MM.1S (cell line): ENCODE measurements around the gene TEX19.

ENCODE experiments used
- DNase-seq: peaks from one replicate; pipeline ENCODE4 v3.0.0-alpha.2; 2015
- H2AFZ ChIP-seq: fragments of 300-600 bp; sonication (generic); 2 replicates; pipeline ENCODE4 v1.6.0; 2016; ENCODE audit warnings: antibody characterized with exemption, low read length
- H3F3A ChIP-seq: fragments of 300-600 bp; sonication (generic); 2 replicates; pipeline ENCODE4 v1.6.1; 2016; ENCODE audit warnings: mild to moderate bottlenecking, antibody characterized with exemption, low read length, moderate library complexity, mixed read lengths; ENCODE audit not compliant: insufficient read depth
- H3K27ac ChIP-seq: fragments of 300-600 bp; sonication (generic); 2 replicates; pipeline ENCODE4 v1.5.1; 2016; ENCODE audit warnings: mild to moderate bottlenecking, low read length
- H3K27me3 ChIP-seq: fragments of 300-600 bp; sonication (generic); replicated peaks from 2 replicates; pipeline ENCODE4 v1.6.0; 2016; ENCODE audit warnings: low read length; ENCODE audit not compliant: insufficient read depth
- H3K36me3 ChIP-seq: fragments of 300-600 bp; sonication (generic); replicated peaks from 2 replicates; pipeline ENCODE4 v1.6.1; 2016; ENCODE audit warnings: mild to moderate bottlenecking, low read length, mixed read lengths; ENCODE audit not compliant: insufficient read depth
- H3K4me1 ChIP-seq: fragments of 300-600 bp; sonication (generic); 2 replicates; pipeline ENCODE4 v1.6.1; 2016; ENCODE audit warnings: low read length, mixed read lengths
- H3K4me2 ChIP-seq: fragments of 300-600 bp; sonication (generic); 2 replicates; pipeline ENCODE4 v1.6.0; 2016; ENCODE audit warnings: low read depth, low read length
- H3K4me3 ChIP-seq: fragments of 300-600 bp; sonication (generic); 2 replicates; pipeline ENCODE4 v1.5.1; 2016; ENCODE audit warnings: low read length, mixed read lengths
- H3K79me2 ChIP-seq: fragments of 300-600 bp; sonication (generic); 2 replicates; pipeline ENCODE4 v1.6.1; 2016; ENCODE audit warnings: mixed run types, low read length, mixed read lengths
- H3K9ac ChIP-seq: fragments of 300-600 bp; sonication (generic); 2 replicates; pipeline ENCODE4 v1.6.1; 2016; ENCODE audit warnings: low read length, mixed read lengths
- H3K9me2 ChIP-seq: fragments of 300-600 bp; sonication (generic); replicated peaks from 2 replicates; pipeline ENCODE4 v1.6.1; 2016; ENCODE audit warnings: mild to moderate bottlenecking, low read length, mixed read lengths; ENCODE audit not compliant: insufficient read depth
- H3K9me3 ChIP-seq: fragments of 300-600 bp; sonication (generic); replicated peaks from 2 replicates; pipeline ENCODE4 v1.6.1; 2016; ENCODE audit warnings: mild to moderate bottlenecking, low read length, mixed read lengths; ENCODE audit not compliant: insufficient read depth
- H4K20me1 ChIP-seq: fragments of 300-600 bp; sonication (generic); 2 replicates; pipeline ENCODE4 v1.6.1; 2016; ENCODE audit warnings: mild to moderate bottlenecking, low read length, moderate library complexity, mixed read lengths; ENCODE audit not compliant: insufficient read depth
- CTCF ChIP-seq: fragments of 300-600 bp; sonication (generic); IDR thresholded peaks from 2 replicates; pipeline ENCODE4 v1.5.1; 2016; ENCODE audit warnings: antibody characterized with exemption, low read length, mixed read lengths
- EZH2 ChIP-seq: fragments of 300-600 bp; sonication (generic); optimal IDR thresholded peaks from 2 replicates; pipeline ENCODE3; 2017; ENCODE audit warnings: low read depth, mild to moderate bottlenecking, antibody characterized with exemption, low read length, mixed read lengths
- EZH2phosphoT487 ChIP-seq: fragments of 300-600 bp; sonication (generic); IDR thresholded peaks from 2 replicates; pipeline ENCODE4 v1.6.1; 2018; ENCODE audit warnings: antibody characterized with exemption, low read length

The TEX19 gene

GRCh38 chr17:82342361-82343079, 16.5 kb upstream of the TEX19 start:
- Histone ChIP-seq H3K27ac (no peak overlapping the region), H3K9ac (no peak overlapping the region), H3K4me3 (no peak overlapping the region), H3K79me2 (no peaks in the 10 kb centered on the region), H3K9me3 (no peaks in the 10 kb centered on the region), H2AFZ (no peak overlapping the region), H3K9me2 (no peaks in the 10 kb centered on the region), H4K20me1 (no peaks in the 10 kb centered on the region), H3K27me3 (no peaks in the 10 kb centered on the region), H3F3A (no peaks in the 10 kb centered on the region), H3K4me1 (no peaks in the 10 kb centered on the region), H3K4me2 (no peak overlapping the region), H3K36me3 (no peaks in the 10 kb centered on the region)
- DNase-seq, result no peak
- TF ChIP-seq EZH2 (no peak), EZH2phosphoT487 (no peak), CTCF (no peak)

- no peaks in the 10 kb centered on the region for H3K27me3 ChIP-seq
- no peaks in the 10 kb centered on the region for H3F3A ChIP-seq
- no peaks in the 10 kb centered on the region for H3K9me3 ChIP-seq
- no peak overlapping the region for H2AFZ ChIP-seq
- H3K4me1 ChIP-seq, result no peaks in the 10 kb centered on the region
- no peak for TF ChIP-seq CTCF
- TF ChIP-seq EZH2phosphoT487, result no peak
- no peak for TF ChIP-seq EZH2
- no peak overlapping the region for H3K27ac ChIP-seq
- no peak for DNase-seq
- no peaks in the 10 kb centered on the region for H3K9me2 ChIP-seq
- no peaks in the 10 kb centered on the region for H4K20me1 ChIP-seq
- H3K36me3 ChIP-seq, result no peaks in the 10 kb centered on the region
- no peak overlapping the region for H3K4me2 ChIP-seq
- H3K9ac ChIP-seq, result no peak overlapping the region
- no peaks in the 10 kb centered on the region for H3K79me2 ChIP-seq
- H3K4me3 ChIP-seq, result no peak overlapping the region
Measured at GRCh38 chr17:82343560-82343959, 15.5 kb upstream of the TEX19 start.

- DNase-seq, result no peak
- H3K79me2 ChIP-seq, result no peaks in the 10 kb centered on the region
- H3K36me3 ChIP-seq, result no peaks in the 10 kb centered on the region
- no peaks in the 10 kb centered on the region for H4K20me1 ChIP-seq
- H3K9me3 ChIP-seq, result no peaks in the 10 kb centered on the region
- no peak overlapping the region for H2AFZ ChIP-seq
- H3K27ac ChIP-seq, result no peak overlapping the region
- no peaks in the 10 kb centered on the region for H3K9me2 ChIP-seq
- H3K4me1 ChIP-seq, result no peaks in the 10 kb centered on the region
- TF ChIP-seq EZH2phosphoT487, result no peak
- no peak for TF ChIP-seq EZH2
- no peak for TF ChIP-seq CTCF
- H3K9ac ChIP-seq, result no peak overlapping the region
- no peak overlapping the region for H3K4me3 ChIP-seq
- 0 out of 2 replicates have a peak, but pooled peaks cover 4% of the 10 kb centered on the region for H3F3A ChIP-seq
- H3K27me3 ChIP-seq, result no peaks in the 10 kb centered on the region
- no peak overlapping the region for H3K4me2 ChIP-seq
Measured at GRCh38 chr17:82344175-82344907, 14.7 kb upstream of the TEX19 start.
